HG03103 (cell line): Measurements from ENCODE around the gene FGB.

Experiments
- ATAC-seq: cut with Tn5 transposase; IDR thresholded peaks from one replicate; pipeline ENCODE4 v1.9.1; 2021; ENCODE audit warnings: low read depth; ENCODE audit not compliant: unreplicated experiment

The FGB gene

GRCh38 chr4:154565704-154566103, 2.9 kb downstream of the FGB start:
- no peak for ATAC-seq

DNA sequence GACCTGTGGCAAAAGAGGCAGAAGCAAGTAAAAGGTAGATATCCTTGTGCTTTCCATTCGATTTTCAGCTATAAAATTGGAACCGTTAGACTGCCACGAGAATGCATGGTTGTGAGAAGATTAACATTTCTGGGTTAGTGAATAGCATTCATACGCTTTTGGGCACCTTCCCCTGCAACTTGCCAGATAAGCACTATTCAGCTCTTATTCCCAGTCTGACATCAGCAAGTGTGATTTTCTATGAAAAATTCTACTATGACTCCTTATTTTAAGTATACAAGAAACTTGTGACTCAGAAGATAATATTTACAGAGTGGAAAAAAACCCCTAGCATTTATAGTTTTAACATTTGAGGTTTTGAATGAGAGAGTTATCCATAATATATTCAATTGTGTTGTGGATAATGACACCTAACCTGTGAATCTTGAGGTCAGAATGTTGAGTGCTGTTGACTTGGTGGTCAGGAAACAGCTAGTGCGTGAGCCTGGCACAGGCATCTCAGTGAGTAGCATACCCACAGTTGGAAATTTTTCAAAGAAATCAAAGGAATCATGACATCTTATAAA, 3.9 kb downstream of the FGB start:
- no peak for ATAC-seq

- no peak for ATAC-seq
These were observed 6.2 kb downstream of the FGB start for GRCh38 chr4:154569028-154569427.

- ATAC-seq, result no peak
These were observed 6.8 kb downstream of the FGB start for GRCh38 chr4:154569584-154569983.

DNA sequence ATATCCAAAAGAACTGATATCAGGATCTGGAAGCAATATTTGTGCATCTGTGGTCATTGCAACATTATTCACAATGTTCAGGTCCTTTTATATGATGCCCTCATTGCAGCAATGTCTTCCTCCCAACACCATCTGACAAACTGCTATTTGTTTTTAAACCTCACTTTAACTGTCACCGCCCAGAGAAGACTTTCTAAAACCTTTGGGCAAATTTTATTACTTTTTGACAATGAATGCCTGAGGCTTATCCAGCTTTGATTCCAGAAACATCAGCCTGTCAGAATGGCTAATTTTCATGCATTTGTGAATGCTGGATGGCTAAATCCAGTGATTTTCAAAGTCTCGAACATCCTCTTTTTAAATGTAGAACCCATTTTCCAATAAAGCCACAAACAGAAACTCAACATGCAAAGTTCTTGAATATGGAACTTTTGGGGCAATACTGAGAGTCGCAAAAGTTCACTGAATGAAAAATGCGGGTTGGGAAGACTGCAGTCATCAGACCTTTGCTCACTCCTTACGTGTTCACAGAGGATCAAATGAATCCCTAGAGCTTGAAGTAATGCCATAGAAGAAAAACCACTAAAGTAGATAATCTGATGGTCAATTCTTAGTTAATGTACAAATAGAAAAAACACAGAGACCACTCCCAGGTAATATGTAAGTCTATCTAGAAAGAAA, 10.5 kb downstream of the FGB start:
- no peak for ATAC-seq

DNA sequence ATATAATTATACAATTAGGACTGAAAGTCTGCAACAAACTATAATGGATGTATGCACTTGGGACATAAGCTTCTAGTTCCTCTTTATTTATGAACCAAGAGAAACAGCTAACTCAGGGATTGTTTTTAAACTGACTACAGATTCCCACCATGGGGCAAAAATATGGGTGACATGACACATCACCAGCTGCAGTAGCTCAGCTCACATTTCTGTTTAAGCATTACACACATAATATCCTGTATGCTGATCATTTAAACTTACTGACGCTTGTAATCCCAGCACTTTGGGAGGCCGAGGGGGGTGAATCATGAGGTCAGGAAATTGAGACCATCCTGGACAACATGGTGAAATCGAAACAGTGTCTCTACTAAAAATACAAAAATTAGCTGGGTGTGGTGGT, 11.5 kb downstream of the FGB start:
- no peak for ATAC-seq

DNA sequence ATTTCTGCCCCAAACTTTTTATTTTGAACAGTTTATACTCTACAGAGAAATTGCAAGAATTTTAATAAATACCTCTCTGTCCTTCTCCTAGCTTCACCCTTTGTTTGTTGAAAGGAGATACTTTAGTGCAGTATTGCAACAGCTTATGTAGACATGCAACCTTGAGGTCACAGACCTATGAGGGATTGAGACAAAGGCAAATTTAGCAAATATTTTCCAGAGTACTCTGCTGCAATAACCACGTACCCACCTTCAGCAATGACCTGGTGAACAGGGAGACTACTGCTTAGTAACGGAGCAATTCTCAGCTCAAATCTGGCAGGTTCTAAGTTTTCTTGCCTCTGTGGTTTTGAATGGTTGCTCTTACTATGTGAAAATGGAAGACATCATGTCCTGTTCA, 14.5 kb downstream of the FGB start:
- no peak for ATAC-seq

DNA sequence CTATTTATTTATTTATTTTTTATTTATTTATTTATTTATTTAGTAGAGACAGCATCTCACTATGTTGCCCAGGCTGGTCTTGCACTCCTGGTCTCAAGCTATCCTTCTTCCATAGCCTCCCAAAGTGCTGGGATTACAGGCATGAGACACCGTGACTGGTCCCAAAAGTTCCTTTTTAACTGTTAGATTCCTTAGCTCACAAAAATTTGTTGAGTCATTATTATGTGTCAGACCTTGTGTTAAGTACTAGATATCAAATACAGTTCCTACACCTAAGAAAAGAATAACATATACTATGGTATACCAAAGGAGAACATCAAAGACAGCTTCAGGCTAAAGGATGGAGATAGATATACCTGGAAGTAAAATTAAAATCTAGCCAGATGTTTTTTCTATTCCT, 16.1 kb downstream of the FGB start:
- ATAC-seq, result no peak

DNA sequence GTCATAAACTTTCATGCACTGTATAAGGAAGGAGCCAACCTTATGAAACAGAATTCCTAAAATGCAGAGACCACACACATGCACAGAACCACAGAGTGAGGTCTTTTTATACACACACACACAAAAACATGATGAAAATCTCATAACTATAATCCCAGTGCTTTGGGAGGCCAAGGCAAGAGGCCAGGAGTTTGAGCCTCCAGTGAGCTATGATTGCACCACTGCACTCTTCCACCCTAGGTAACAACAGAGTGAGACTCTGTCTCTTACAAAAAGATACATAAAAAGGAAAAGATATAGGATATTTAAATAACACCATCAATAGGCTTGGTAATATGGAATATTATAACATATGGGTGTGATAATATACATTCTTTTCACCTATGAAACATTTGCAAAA, 17.1 kb downstream of the FGB start:
- ATAC-seq, result no peak

- ATAC-seq, result no peak
These were observed 19.9 kb downstream of the FGB start for GRCh38 chr4:154582723-154583122.

- ATAC-seq, result no peak
These were observed 20.4 kb downstream of the FGB start for GRCh38 chr4:154583230-154583629.

GRCh38 chr4:154583677-154584076, 20.9 kb downstream of the FGB start:
- ATAC-seq, result no peak

DNA sequence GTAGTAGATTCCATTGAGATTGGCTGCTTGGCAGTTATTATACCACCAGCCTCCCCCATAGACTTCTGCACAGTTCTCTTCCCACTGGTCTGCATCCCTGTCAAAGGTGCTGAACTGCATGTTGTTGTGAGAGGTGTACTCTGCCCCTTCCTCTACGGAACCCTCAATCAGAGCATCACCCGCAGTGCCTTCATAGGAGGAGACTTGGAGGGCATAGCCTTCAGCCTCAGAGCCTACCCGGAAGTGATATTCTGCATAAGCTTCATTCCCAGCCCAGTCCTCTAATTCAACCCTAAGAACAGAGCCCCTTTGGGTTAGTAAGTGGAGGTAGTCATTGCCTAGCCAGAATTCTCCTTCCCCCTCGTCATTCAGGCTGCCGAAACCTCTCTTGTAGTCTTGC, 21.4 kb downstream of the FGB start:
- no peak for ATAC-seq

DNA sequence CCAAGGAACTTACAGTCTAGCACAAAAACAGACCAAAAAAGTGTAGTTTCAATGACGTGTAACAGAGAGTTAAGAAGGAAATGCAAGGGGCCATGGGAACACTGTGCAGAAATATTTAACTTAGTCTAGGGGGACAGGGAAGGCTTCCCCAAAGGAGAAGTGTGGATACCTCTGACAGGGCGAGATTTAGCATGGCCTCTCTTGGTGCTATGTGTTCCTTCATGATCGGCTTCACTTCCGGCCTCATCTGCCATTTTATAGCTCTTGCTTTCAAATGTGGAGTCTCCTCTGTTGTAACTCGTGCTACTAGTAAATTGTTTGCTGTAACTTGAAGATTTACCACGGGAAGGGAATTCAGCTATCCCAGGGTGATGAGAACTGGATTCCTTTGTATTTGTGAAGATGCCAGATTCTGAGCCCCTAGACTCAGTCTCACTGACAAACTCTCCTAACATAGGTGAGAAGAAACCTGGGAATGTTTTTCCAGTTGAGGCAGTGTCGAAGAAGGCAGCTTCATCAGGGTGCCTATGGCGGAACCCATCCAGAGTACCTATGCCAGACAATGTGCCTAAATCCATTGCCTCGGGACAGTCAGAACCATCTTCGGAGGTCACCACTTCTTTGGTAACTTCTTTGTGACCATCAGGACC, 22.7 kb downstream of the FGB start:
- no peak for ATAC-seq

- ATAC-seq, result no peak
These were observed 23.7 kb downstream of the FGB start for GRCh38 chr4:154586296-154587033.

- no peak for ATAC-seq
These were observed 25.4 kb downstream of the FGB start for GRCh38 chr4:154588198-154588597.

- no peak for ATAC-seq
These were observed 26.7 kb downstream of the FGB start for GRCh38 chr4:154589296-154590197.

GRCh38 chr4:154590329-154591006, 27.7 kb downstream of the FGB start, which contains the start of gene FGA:
TSS of gene FGA (minus strand) at chr4:154590742. CDS start at chr4:154590687, 55 bp downstream.
- no peak for ATAC-seq

- no peak for ATAC-seq
These were observed 29.1 kb downstream of the FGB start for GRCh38 chr4:154591890-154592289.

GRCh38 chr4:154593868-154594267, 31.1 kb downstream of the FGB start:
- ATAC-seq, result no peak
